ENCODE measurements around the gene CFAP210. TPM values are rescaled to one million over a fixed set of nuclear protein-coding genes. Genes with fewer than 3 reads are reported as not detected.

Gene CFAP210
- total RNA-seq, 1 donor from 2014 or later: 0.49 TPM

DNA sequence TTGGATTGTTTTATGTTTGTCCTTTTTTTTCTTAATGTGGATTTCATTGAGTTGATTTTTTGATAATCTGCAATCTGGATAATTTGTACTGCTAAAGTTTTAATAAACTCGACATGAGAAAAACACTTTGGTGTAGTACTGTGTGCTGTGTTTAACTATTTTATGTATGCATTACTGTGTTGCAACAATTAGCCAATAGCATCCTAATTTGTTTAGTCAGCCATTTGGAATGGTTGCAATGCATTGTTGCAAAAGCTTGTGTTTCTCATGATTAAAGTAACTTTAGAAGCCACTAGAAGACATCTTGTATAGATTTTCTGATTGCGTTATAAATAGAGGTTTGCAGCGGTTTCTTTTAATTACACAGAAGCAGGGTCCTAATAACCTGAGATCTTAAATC, 56.6 kb downstream of the CFAP210 start:
- Histone ChIP-seq H3K9me3 (no peaks in the 10 kb centered on the region), H3K4me1 (no peaks in the 10 kb centered on the region), H3K4me3 (no peak overlapping the region), H3K27ac (no peak overlapping the region), H3K27me3 (no peaks in the 10 kb centered on the region), H3K36me3 (peaks cover 0 to 51% of the 10 kb centered on the region in 2 donors)
- TF ChIP-seq POLR2AphosphoS5 (IDR thresholded peaks at IDR 0.05; ENCODE audit: insufficient read depth in 1 of 2, low read depth in 1 of 2): no peak
- TF ChIP-seq POLR2A (IDR thresholded peaks at IDR 0.05): no peak
- TF ChIP-seq, protein P1, sequence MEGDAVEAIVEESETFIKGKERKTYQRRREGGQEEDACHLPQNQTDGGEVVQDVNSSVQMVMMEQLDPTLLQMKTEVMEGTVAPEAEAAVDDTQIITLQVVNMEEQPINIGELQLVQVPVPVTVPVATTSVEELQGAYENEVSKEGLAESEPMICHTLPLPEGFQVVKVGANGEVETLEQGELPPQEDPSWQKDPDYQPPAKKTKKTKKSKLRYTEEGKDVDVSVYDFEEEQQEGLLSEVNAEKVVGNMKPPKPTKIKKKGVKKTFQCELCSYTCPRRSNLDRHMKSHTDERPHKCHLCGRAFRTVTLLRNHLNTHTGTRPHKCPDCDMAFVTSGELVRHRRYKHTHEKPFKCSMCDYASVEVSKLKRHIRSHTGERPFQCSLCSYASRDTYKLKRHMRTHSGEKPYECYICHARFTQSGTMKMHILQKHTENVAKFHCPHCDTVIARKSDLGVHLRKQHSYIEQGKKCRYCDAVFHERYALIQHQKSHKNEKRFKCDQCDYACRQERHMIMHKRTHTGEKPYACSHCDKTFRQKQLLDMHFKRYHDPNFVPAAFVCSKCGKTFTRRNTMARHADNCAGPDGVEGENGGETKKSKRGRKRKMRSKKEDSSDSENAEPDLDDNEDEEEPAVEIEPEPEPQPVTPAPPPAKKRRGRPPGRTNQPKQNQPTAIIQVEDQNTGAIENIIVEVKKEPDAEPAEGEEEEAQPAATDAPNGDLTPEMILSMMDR (IDR thresholded peaks at IDR 0.05): no peak
- DNase-seq (ENCODE audit: extremely low spot score in 2 of 2): no peak
- intact Hi-C loops (cut with DNase I): no loop called here

DNA sequence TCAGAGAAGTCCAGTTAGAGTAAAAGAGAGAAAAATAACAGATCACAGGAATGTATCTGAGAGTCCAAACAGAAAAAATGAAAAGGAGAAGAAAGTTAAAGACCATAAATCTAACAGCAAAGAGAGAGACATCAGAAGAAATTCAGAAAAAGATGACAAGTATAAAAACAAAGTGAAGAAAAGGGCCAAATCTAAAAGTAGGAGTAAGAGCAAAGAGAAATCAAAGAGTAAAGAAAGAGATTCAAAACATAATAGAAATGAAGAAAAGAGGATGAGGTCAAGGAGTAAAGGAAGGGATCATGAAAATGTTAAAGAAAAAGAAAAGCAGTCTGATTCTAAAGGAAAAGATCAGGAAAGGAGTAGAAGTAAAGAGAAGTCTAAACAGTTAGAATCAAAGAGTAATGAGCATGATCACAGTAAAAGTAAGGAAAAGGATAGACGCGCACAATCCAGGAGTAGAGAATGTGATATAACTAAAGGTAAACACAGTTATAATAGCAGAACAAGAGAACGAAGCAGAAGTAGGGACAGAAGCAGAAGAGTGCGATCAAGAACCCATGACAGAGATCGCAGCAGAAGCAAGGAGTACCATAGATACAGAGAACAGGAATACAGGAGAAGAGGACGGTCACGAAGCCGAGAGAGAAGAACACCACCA, 57.6 kb downstream of the CFAP210 start:
- H3K4me1 ChIP-seq: no peaks in the 10 kb centered on the region
- no peaks in the 10 kb centered on the region for H3K27me3 ChIP-seq
- DNase-seq (ENCODE audit: extremely low spot score in 2 of 2): no peak
- intact Hi-C loops (cut with DNase I): no loop called here
- no peaks in the 10 kb centered on the region for H3K9me3 ChIP-seq
- peaks cover 0 to 61% of the 10 kb centered on the region in 2 donors for H3K36me3 ChIP-seq
- no peak for TF ChIP-seq POLR2A (IDR thresholded peaks at IDR 0.05)
- TF ChIP-seq, protein P1 (IDR thresholded peaks at IDR 0.05): no peak
- TF ChIP-seq POLR2AphosphoS5 (IDR thresholded peaks at IDR 0.05; ENCODE audit: insufficient read depth in 1 of 2, low read depth in 1 of 2): no peak
- H3K4me3 ChIP-seq: no peak overlapping the region
- H3K27ac ChIP-seq: no peak overlapping the region

DNA sequence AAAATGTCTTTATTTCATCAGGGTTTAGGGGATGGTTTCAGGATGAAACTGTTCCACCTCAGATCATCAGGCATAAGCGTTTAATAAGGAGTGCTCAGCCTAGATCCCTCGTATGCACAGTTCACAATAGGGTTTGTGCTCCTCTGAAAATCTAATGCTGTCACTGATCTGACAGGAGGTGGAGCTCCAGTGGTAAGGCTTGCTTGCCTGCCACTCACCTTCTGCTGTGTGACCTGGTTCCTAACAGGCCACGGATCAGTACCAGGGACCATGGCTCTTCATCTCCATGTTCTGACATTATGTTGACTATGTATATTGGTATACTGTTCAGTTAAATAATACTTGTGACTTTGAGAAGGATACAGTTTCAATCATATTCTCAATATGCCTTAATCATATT, 68.4 kb downstream of the CFAP210 start:
- Histone ChIP-seq H3K4me3 (no peak overlapping the region), H3K27ac (no peak overlapping the region), H3K36me3 (peaks cover 0 to 6% of the 10 kb centered on the region in 2 donors), H3K9me3 (no peaks in the 10 kb centered on the region), H3K27me3 (no peaks in the 10 kb centered on the region), H3K4me1 (no peaks in the 10 kb centered on the region)
- TF ChIP-seq POLR2AphosphoS5 (IDR thresholded peaks at IDR 0.05; ENCODE audit: insufficient read depth in 1 of 2, low read depth in 1 of 2) (no peak), POLR2A (IDR thresholded peaks at IDR 0.05) (no peak)
- TF ChIP-seq, protein P1 (IDR thresholded peaks at IDR 0.05): no peak
- no peak for DNase-seq (ENCODE audit: extremely low spot score in 2 of 2)
- intact Hi-C loops (cut with DNase I): loop anchor here (2.0 kb wide), 1 partner anchor 53 kb away; the partner anchor contains the start of gene FASTKD1

DNA sequence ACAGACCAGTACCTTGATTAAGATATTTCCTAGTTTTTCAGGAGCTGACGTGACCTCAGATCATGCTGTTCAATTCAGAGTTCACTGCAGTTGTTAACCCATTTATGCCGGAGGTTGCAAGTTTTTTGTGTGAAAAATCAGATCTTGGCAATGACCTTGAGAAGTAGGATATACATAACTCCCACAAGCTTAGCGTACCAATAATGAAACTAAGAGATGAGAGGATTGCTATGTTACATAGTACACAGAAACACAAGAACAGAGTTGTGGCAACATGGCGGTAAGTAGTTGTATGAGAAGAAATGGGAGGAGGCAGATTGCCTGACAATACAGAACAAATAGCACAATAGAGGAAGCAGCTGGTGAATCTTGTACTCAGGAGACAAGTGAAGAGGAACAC, 71.0 kb downstream of the CFAP210 start:
- H3K4me3 ChIP-seq: no peak overlapping the region
- intact Hi-C loops (cut with DNase I): no loop called here
- H3K27ac ChIP-seq: no peak overlapping the region
- H3K9me3 ChIP-seq: no peaks in the 10 kb centered on the region
- peaks cover 0 to 14% of the 10 kb centered on the region in 2 donors for H3K36me3 ChIP-seq
- no peak for TF ChIP-seq POLR2AphosphoS5 (IDR thresholded peaks at IDR 0.05; ENCODE audit: insufficient read depth in 1 of 2, low read depth in 1 of 2)
- TF ChIP-seq POLR2A (IDR thresholded peaks at IDR 0.05): no peak
- TF ChIP-seq, protein P1 (IDR thresholded peaks at IDR 0.05): no peak
- DNase-seq (ENCODE audit: extremely low spot score in 2 of 2): no peak
- H3K4me1 ChIP-seq: no peaks in the 10 kb centered on the region
- H3K27me3 ChIP-seq: no peaks in the 10 kb centered on the region

DNA sequence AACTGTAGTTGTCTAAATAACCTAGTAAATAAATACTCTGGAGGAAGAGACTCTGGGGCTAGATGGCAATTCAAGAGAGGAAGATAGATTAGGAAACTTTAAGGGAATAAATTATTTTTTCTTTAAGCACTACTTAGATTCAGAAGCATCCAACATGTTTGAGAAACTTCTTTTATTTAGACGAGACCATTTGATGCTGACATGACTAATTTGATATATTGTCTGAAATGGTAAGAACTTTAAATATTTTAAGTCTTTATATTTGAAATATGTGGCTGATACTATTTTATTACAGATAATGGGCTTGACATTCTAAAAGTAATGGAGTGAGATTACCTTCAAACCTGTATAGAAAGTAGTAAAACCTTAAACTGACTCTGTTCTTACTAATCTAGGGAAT, 73.7 kb downstream of the CFAP210 start:
- Histone ChIP-seq H3K4me3 (no peak overlapping the region), H3K36me3 (peaks cover 0 to 32% of the 10 kb centered on the region in 2 donors), H3K27ac (no peak overlapping the region), H3K27me3 (no peaks in the 10 kb centered on the region), H3K9me3 (no peaks in the 10 kb centered on the region), H3K4me1 (no peaks in the 10 kb centered on the region)
- no peak for DNase-seq (ENCODE audit: extremely low spot score in 2 of 2)
- TF ChIP-seq, protein P1 (IDR thresholded peaks at IDR 0.05): no peak
- TF ChIP-seq POLR2A (IDR thresholded peaks at IDR 0.05): no peak
- no peak for TF ChIP-seq POLR2AphosphoS5 (IDR thresholded peaks at IDR 0.05; ENCODE audit: insufficient read depth in 1 of 2, low read depth in 1 of 2)
- intact Hi-C loops (cut with DNase I): no loop called here
